KOPT-K1 (cell line): ENCODE data around the gene TMEM271.

Experiments
- H3K27ac ChIP-seq: fragments of 200-600 bp; sonication (generic); 2 replicates; pipeline ENCODE4 v1.5.1; 2016; ENCODE audit warnings: antibody characterized with exemption, mild to moderate bottlenecking, low read depth, low read length; ENCODE audit not compliant: poor library complexity, severe bottlenecking
- H3K36me3 ChIP-seq: fragments of 200-600 bp; sonication (generic); 2 replicates; pipeline ENCODE4 v1.5.1; 2017; ENCODE audit warnings: antibody characterized with exemption, mild to moderate bottlenecking, low read length, moderate library complexity; ENCODE audit not compliant: insufficient read depth
- H3K9me3 ChIP-seq: fragments of 200-600 bp; sonication (generic); 2 replicates; pipeline ENCODE4 v1.5.1; 2017; ENCODE audit warnings: antibody characterized with exemption, low read length, mild to moderate bottlenecking; ENCODE audit not compliant: insufficient read depth, poor library complexity, severe bottlenecking

TMEM271 gene

DNA sequence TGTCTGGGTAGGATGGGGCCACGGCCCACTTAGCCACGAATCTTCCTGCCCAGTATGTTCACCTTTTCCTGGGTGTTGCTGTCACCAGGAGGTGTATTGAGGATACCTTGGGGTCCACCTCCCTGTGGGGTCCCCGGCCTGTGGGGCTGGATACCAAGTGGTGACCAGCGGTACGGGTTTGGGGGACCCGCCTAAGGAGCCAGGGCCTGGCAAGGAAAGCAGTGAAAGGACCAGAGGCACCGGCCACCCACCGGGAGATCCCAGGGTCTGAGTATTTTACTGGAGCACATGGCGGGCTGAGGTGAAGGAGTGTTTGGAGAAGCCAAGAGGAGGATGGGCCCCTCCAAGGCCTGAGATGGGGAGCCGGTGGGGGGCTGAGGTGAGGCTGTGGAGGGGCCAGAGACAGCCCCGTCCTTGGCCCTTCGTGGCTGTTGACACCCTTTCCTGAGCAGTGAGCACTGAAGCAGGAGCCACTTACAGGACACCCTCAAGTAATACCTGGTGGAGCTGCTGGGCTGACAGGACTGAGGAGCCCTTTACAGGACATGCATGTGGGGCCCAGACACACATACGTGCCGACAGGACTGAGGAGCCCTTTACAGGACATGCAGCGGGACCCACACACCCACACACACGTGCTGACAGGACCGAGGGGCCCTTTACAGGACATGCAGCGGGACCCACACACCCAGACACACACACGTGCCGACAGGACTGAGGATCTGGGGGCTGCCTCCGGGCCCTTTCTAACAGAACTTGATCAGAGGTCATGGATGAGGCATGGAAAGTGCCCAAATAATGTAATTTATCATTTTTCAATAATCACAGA, 38.4 kb downstream of the TMEM271 start:
- Histone ChIP-seq H3K9me3 (no peaks in the 10 kb centered on the region), H3K36me3 (peaks cover 64% of the 10 kb centered on the region), H3K27ac (no peak overlapping the region)

DNA sequence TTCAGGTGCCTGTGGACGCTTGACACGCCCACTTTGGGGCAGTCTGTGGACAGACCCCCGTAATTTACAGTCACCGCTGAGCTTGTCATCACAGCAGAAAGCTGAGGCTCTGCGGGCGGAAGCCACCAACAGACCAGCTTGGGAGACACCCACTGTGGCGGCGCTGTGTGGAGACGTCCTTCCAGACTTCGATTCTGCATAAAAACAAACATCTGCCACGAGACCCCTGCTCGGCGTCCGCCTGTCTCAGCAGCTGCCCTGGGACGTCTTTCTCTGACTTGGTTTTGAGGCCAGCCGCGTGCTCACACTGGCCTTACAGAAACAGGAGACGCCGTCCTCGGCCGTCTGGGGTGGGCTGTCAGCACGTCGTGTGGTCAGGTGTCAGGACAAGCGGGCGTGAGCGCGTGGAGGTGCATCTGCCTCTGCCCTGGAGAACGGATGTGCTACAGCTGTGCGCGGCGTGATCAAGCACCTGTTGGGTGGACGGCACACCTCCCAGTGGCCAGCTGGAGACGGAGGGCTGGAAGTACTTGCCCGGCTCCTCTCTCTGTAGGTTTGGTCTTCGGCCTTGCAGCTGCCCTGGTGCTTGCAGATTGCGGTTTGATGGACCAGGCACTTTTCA, 39.6 kb downstream of the TMEM271 start:
- H3K27ac ChIP-seq, result no peak overlapping the region
- peaks cover 76% of the 10 kb centered on the region for H3K36me3 ChIP-seq
- H3K9me3 ChIP-seq, result no peaks in the 10 kb centered on the region

DNA sequence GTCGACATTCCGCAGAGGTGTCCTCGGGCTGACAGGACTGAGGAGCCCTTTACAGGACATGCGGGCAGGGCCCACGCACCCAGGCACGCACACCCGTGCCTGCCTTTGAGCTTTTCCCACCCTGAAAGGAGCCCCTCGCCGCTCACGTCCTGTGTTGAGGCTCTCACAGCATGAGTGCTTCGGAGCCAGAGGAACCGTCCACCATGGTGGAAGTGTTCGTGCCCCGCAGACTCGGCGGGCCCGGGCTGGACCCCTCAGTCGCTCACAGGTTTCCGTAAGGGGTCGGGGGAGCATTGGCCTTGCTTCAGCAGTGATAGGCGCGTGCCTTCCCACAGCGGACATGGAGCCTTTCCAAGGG, 40.2 kb downstream of the TMEM271 start:
- H3K27ac ChIP-seq, result no peak overlapping the region
- H3K9me3 ChIP-seq, result no peaks in the 10 kb centered on the region
- peaks cover 81% of the 10 kb centered on the region for H3K36me3 ChIP-seq

DNA sequence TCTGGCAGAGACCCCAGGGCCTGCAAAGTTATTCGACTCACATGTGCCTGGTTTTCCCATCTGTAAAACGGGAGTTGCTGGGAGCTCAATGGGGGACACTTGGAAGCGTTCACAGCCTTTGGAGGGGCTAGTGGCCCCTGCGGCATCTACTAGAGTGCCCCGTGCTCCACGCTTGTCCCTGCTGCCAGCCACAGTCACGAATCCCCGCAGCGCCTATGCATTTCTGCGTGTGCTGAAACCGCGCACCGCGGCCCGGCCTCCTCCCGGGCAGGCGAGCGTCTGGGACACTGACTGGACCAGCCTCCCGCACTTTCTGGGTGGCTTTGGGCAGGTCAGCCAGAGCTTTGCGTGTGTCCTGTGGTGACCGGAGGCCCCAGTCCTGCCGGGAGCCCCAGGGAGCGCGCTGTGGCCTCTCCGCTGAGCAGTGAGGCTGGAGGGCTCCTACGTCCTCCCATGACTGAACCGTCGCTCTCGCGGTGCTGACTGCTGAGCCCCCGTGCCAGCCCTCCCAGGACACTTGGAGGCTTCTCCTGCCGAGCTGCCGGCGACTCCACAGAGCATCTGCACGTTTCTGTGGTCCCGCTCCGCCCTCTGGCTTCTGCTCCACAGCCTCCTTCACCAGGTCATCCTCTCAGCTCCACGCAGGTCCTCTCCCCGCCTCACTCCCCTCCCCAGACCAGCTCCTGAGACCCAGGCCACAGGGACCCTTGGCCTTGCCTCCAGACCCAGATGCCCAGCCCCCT, 40.7 kb downstream of the TMEM271 start:
- Histone ChIP-seq H3K9me3 (no peaks in the 10 kb centered on the region), H3K27ac (no peak overlapping the region), H3K36me3 (peaks cover 87% of the 10 kb centered on the region)

DNA sequence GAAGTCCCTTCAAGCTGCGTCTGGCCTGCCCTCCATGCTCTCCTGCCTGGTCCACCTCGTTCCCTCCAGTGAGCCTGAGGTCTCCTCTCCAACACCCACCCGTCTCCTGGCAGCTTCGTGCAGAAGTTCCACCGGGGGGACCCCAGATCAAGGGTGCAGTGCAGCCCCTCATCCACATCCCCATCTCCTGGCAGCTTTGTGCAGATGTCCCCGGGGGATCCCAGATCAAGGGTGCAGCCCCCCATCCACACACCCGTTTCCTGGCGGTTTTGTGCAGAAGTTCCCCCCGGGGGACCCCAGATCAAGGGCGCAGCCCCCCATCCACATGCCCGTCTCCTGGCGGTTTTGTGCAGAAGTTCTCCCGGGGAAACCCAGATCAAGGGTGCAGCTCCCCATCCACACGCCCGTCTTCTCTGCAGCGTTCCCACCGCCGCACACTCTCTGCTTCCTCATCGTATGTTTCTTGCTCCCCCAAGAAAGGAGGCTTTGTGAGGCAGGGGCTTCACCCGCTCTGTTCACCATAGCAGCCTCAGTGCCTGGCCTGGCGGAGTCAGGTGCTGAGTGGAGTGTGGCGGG, 41.4 kb downstream of the TMEM271 start:
- Histone ChIP-seq H3K9me3 (no peaks in the 10 kb centered on the region), H3K36me3 (peaks cover 94% of the 10 kb centered on the region), H3K27ac (no peak overlapping the region)

DNA sequence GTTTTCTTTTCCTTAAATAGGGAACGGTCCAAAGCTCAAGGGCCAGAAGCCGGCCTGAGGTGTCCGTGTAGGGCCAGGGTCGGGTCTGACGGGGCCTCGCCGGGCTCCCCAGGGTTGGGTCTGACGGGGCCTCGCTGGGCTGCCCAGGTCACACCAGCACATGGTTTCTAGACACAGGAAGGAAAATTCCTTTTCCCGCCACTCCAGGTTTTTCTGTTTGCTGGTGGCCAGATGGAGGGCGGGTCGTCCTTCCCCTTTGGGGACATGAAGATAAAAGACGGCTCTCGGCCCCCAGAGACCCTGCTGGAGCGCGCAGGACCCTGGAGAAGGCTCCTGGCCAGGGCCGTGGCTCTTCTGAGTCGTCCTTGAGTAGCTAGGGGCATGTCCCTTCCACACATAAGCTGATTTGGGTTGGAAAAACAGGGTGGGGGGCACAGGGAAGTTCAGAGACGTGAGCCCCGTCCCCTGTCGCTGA, 42.0 kb downstream of the TMEM271 start:
- H3K9me3 ChIP-seq, result no peaks in the 10 kb centered on the region
- no peak overlapping the region for H3K27ac ChIP-seq
- H3K36me3 ChIP-seq, result peaks cover 96% of the 10 kb centered on the region

DNA sequence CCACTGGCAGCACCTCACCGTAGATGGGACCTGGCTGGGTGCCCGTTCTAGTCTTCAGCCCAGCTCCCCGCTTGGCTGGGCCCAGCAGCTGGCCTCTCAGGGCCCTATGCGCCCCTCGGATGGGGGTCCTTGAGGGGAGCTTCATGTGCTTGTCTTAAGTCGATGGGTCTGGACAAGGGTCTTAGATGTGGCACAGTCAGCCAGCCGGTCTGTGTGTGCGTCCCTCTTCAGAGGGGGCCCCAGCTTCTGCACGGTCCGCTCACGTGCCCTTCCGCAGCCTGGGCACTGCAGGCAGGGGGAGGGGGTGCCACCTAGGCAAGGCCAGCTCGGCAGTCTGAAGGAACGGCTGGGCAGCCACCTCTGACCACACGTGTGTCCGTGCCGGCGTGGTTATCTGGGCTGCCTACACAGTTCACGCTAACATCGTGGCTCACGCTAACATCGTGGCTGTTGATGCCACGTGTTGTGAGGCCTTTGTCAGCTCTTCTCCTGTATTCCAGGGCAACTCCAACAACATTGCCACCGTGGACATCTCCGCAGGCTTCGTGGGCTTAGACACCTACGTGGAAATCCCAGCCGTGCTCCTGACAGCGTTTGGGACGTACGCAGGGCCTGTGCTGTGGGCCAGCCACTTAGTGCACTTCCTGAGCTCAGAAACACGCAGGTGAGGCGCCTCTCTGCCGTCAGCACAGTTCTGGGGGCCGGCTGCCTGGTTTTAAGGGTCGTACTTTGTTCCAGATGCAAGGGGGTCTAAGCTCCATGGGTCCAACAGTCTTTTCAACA, 42.6 kb downstream of the TMEM271 start:
- H3K9me3 ChIP-seq, result no peaks in the 10 kb centered on the region
- H3K36me3 ChIP-seq, result peaks cover 96% of the 10 kb centered on the region
- H3K27ac ChIP-seq, result no peak overlapping the region

DNA sequence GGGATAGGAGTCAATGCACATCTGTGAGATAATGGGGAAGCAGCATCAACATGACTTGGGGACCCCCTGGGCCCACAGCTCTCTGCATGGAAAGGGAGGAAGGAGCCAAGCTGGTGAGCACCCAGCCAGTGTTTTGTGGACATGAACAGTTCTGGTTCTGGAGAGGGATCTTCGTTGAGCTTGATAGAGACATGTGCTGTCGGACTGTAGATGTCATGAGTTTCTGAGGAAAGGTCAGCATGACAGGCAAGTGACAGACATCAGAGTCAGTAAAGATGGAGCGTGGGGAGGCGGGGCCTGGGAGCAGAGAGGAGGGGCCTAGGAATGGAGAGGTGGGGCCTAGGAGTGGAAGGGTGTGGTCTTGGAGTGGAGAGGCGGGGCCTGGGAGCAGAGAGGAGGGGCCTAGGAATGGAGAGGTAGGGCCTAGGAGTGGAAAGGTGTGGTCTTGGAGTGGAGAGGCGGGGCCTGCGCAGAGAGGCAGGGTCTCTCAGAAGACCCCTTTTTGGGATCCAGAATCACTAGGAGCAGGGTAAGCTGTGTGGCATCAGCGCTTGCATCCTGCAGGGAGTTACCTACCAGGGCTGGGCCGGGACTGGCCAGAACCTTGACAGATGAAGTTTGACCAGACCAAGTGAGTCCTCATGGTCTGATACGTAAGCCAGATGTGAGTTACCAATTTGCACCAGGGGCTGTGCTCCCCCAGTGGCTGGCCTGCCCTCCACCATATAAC, 43.3 kb downstream of the TMEM271 start:
- no peak overlapping the region for H3K27ac ChIP-seq
- peaks cover 97% of the 10 kb centered on the region for H3K36me3 ChIP-seq
- H3K9me3 ChIP-seq, result no peaks in the 10 kb centered on the region

DNA sequence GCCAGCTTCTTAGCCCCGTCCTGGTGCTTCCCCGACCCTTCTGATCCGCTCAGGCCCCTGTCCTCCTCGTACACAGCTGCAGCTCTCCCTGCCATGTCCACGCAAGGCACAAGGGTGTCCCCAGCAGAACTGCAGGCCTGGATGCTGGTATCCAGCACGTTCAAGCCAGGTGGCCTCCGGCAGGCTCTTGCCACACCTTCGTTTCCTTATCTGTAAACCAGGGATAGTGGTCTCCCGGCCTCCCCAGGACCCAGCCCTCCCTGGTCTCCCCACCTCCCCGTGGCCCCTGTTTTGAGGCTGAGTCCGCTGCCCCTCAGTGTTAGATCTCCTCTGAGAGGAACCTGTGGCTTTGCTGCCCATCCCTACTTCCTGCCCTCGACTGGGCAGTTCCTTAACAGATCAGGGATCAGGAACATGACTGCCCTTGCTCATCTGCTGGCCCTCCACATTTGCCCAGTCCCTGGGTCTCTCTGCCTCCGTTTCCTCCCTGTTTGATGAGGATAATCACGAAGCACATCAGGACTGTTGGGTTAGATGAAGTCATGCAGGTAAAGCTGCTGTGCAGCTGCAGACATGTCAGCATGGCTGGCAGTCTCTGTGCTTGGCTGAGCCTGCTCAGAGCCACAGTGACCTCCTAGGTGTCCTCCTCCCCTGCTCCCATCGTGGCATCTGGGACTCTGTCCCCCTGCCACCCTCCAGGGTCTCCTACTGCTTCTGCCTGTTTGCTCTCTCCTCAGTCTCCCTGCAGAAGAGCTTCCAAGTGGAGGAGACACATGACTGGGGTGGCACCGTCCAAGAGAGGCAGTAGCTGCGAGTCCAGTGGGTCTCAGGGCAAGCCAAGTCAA, 44.2 kb downstream of the TMEM271 start:
- Histone ChIP-seq H3K27ac (no peak overlapping the region), H3K36me3 (peaks cover 97% of the 10 kb centered on the region), H3K9me3 (no peaks in the 10 kb centered on the region)

DNA sequence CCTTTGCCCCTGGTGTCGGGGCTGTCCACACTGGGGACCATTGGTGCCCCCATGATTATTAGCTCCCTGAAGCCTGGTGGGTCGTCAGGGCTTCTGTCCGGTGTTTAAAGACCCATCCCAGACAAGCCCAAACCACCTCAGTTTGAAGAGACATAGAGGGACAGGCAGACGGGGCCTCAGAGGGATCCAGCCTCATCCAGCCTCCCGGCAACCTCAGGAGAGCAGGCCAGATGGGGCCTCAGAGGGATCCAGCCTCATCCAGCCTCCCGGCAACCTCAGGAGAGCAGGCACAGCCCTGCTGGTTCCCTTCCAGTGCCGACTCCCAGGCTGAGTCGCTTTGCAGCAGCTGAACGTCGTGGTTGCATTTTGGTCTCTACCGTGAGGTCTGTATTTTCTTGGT, 45.0 kb downstream of the TMEM271 start:
- H3K9me3 ChIP-seq, result no peaks in the 10 kb centered on the region
- peaks cover 96% of the 10 kb centered on the region for H3K36me3 ChIP-seq
- H3K27ac ChIP-seq, result no peak overlapping the region

DNA sequence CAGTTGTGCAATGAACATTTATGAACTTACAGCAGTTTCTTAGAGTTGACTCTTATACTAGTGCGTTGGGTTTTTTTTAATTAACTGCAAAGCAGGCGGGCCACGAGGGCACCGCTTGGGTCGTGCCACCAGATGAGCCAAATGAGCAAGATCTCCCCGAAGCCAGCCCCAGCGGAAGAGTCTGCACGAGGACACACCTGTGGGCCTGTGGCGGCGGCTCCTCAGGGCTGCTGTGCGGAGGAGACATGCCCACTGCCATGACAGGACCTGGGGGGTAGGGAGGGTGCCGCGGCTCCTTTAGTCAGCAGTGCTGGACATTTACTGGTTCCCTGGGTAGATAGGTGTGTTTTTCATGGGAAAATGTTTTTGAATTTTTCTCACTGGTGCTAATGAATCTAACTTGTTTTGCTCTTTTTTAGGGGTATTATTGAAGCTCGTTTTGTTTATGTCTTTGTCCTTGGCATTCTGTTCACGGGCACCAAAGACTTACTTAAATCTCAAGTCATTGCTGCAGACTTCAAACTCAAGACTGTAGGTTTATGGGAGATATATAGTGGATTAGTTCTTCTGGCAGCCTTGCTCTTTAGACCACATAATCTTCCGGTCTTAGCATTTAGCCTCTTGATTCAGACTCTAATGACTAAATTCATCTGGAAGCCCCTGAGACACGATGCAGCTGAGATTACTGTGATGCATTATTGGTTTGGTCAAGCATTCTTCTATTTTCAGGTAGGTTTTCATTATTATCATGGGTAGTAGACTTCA, 45.9 kb downstream of the TMEM271 start:
- Histone ChIP-seq H3K9me3 (no peaks in the 10 kb centered on the region), H3K36me3 (peaks cover 94% of the 10 kb centered on the region), H3K27ac (no peak overlapping the region)

DNA sequence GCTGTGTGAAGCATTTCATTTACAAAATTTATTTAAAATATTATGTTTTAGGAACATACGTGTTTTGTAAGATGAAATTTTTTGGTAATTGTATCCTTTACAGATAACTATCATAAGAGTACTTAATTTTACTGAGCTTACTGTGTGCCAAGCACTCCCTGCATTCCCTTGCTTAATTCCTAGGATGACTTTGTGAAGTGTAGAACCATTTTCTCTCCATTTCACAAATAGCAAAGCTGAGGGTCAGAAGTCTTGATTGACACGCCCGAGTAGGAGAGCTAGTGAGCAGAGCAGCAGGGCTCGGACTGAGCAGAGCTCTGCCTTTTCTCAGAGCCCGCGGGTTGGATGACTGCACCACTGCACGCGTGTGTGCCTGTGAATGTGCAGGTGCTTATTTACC, 46.5 kb downstream of the TMEM271 start:
- H3K9me3 ChIP-seq, result no peaks in the 10 kb centered on the region
- H3K36me3 ChIP-seq, result peaks cover 95% of the 10 kb centered on the region
- no peak overlapping the region for H3K27ac ChIP-seq

DNA sequence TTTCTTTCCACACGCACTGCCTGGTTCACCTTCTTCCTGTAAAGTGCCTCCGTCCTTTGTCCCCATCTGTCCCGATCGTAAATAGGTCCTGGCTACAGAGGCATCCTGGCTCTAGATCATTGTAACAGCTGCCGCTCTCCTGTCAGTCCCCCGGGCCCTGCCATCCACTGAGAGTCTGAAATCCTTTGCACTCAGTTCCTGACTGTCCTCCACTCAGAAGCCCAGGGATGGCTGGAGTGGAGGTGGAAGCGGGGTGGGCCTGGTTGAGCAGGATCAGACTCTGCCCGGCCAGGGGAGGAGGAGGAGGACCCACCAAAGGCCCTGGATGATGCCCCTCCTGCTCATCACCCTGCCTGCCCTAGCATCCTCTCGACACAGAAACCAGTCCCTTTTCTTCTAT, 47.3 kb downstream of the TMEM271 start:
- no peaks in the 10 kb centered on the region for H3K9me3 ChIP-seq
- no peak overlapping the region for H3K27ac ChIP-seq
- peaks cover 95% of the 10 kb centered on the region for H3K36me3 ChIP-seq
